Germinal center (tissue), 1 donor: ENCODE measurements around the gene CBY2.

ENCODE experiments used
- DNase-seq: peaks from one replicate; pipeline ENCODE4 v3.0.0; 2012; ENCODE audit warnings: mixed read lengths, low spot score

Gene CBY2

DNA sequence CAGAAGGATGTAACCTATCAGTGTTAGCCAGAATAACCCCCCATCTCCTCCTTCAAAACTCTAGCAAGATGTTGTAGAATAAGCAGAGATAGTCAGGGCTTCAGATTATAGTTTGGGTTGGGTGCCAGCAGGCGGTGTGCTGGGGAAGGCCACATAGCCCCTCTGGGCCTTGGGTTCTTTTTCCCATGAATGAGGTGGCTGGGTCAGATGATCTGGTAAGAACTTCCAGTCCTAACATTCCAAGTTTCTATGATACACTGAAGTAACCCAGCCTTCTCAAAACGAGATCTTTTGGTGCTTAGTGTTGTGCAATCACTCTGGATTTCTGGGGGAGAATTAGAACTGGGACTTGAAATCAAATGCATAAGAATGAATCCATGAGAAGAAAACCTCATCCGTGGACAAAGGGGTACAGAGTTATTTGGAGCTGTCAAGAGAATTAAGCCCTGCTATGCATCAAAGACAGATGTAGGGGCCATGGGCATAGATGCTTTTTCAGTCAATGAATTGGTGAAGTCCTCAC, 810 bp downstream of the CBY2 start:
- no peak for DNase-seq

GRCh38 chr13:45704211-45704739, 2.2 kb downstream of the CBY2 start:
- no peak for DNase-seq

DNA sequence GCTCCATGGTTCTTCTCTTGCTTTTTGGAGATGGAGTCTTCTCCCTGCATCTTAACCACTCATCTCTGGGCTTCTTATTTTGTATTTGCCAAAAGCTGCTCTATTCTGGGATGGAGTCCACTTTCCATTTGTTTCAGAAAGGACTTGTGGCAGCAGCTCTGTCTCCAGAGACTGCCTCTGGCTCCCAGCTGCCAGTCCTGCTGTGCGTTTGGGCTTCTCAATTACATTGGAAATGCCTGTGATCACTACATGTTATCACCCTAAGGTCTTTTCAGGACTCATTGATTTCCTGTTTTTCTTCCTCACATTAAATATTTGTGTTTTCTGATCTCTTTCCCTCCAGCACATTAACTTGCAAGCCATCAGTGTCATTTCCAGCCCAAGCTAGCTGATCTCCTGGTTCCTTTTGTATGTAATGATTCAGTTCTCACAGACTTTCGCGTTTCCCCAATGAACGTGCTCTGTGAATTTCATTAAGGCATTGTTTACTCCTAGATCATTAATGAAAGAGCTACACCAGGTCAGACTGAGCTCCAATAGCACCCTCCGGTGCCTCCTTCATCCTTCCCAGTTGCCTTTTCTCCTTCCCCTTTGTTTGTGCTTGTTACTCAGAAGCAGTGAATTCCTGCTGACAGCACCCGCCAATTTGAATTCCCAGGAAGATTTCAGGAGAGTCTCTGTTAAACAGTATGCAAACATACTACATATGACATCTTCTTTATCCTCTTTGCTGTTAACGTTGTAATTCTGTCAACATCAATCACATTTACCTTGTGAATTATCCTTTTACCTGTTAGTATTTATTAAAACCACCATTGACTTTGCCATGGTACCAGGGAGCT, 3.0 kb downstream of the CBY2 start:
- DNase-seq = no peak

GRCh38 chr13:45705918-45706317, 3.8 kb downstream of the CBY2 start:
- DNase-seq = no peak

DNA sequence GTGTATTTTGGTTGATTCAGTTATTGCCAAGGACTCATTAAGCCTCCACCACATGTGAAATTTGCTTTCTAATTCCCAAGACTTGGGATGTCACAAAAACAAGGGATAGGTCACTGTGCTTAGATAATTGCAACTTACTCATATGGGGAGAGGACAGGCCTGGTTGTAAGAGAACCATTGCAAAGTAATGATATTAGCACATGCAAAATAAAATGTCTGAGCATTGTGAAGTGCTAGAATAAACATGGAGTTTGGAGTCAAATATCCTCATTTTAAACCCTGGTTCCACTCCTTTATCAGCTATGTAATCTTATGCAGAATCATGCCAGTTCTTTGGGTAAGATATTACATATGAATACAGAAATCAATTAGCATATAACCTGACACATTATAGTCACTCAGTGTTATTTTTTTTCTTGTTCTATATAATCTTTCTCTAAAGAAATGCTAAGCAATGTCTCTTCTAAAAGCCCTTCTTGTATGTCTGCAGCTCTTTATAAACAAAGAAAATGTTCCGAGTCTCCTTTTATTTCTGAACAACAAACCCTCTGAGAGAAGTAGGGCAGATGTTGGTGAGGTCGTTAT, 5.5 kb downstream of the CBY2 start:
- no peak for DNase-seq

GRCh38 chr13:45711951-45712350, 9.8 kb downstream of the CBY2 start:
- no peak for DNase-seq

- DNase-seq = no peak
These were observed 11.1 kb downstream of the CBY2 start for GRCh38 chr13:45713106-45713690.

GRCh38 chr13:45713721-45714120, 11.6 kb downstream of the CBY2 start:
- no peak for DNase-seq

DNA sequence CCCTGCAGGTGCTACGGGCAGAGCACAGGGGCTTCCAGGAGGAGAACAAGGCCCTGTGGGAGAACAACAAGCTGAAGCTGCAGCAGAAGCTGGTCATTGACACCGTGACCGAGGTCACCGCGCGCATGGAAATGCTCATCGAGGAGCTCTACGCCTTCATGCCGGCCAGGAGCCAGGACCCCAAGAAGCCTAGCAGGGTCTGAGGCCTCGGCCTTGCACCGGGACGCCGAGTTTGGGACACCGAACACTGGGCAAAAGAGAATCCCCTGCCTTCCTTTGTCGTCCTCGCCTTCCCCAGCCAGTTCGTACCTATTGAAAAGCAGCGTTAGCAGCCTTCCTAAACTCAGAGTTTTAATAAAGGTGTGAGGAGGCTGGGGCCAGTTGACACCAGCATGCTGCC, 12.1 kb downstream of the CBY2 start:
- DNase-seq = no peak

- no peak for DNase-seq
These were observed 13.2 kb downstream of the CBY2 start for GRCh38 chr13:45715351-45715750.

DNA sequence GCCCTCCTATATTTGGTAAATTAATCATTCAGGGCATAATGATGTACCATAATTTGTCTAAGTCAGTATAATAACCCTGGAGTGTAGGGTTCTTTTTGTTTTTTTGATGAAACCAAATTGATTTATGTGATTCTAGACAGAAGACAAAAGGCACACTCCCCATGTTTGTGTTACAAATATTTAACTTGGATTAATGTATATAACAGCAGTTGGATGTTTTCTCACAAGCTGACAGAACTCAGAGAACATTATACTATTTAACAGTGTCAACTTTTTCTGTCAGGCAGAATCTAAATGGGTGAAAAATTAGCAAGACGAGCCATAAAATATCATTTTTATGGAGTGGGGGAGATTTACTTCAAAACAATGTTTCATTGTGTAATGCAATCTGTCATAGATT, 15.2 kb downstream of the CBY2 start:
- DNase-seq = no peak

DNA sequence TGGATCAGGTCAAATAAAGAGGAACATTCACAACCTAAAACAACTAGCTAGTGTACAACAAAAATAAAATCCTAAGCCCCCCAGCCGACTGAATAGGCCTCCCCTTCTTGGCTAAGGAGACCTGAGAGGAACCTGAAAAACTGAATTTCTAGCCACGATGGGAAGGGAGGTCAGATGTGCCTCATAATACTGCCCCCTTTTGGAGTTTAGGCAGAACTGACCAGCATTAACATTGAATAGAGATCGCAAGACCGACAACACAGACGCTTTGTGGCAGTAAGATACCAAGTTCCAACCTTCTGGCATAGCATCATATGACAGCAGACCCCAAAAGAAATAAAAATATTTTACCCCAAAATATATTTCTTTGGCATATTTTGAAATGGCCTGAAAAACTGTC, 15.9 kb downstream of the CBY2 start:
- no peak for DNase-seq

- no peak for DNase-seq
These were observed 16.9 kb downstream of the CBY2 start for GRCh38 chr13:45718992-45719391.

- no peak for DNase-seq
These were observed 19.1 kb downstream of the CBY2 start for GRCh38 chr13:45721203-45721731.

DNA sequence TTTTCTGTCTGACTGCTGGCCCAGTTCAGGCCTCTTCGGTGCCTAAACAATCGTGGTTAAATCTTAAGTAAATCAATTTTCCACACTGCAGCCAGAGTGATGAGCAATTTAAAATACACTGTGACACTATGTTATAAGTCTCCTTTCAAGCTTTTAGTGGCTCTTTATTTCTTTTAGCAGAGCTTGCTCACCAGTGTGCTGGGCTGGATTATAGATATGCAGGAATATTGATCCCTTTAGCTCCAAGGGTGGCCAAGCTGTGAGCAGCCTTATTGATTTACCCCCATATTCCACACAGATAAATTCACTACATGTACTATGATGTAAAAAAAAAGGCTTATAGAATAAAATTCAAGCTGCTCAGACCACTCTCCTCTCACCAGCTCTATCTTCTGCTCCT, 21.7 kb downstream of the CBY2 start:
- DNase-seq = no peak

DNA sequence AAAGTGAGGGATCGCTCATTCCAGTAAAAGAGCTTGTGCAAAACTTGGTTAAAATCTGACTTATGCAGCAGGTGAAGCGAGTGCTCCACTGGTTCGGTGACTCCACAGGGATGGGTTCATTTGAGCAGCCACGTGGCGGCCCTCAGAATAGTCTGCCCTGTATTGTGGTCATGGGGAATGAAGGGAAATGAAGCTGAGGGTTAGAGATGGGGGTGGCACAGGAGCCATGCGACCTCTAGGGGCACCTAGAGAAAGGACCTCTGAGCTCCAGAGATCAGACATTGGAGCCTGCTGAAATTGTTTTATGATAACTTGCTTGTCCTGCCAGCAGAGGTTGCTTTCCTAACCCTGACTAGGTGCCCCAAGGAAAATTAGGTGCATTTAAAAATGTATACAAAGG, 26.6 kb downstream of the CBY2 start:
- peak; percentile 20 for DNase-seq

DNA sequence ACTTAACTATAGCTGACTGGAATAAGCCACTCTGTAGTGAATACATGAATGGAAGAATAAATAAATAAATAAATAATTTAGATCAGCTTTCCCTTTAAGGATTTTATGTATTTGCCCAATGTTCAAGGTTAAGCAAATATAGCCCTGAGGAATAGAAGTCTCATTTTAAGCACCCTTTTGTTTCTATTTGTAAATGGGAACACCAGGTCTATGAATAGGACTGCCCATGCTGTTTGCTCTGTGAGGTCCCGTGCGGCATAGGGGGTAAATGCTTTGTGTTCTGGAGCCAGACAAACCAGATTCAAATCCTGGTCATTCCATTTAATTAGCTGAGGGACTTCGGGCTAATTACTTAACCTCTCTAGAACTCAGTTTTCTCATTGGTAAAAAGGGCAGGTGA, 29.3 kb downstream of the CBY2 start:
- no peak for DNase-seq

- DNase-seq = no peak
These were observed 30.8 kb downstream of the CBY2 start for GRCh38 chr13:45732916-45733315.

GRCh38 chr13:45733361-45733760, 31.2 kb downstream of the CBY2 start:
- no peak for DNase-seq

GRCh38 chr13:45737571-45738017, 35.5 kb downstream of the CBY2 start:
- DNase-seq = no peak

DNA sequence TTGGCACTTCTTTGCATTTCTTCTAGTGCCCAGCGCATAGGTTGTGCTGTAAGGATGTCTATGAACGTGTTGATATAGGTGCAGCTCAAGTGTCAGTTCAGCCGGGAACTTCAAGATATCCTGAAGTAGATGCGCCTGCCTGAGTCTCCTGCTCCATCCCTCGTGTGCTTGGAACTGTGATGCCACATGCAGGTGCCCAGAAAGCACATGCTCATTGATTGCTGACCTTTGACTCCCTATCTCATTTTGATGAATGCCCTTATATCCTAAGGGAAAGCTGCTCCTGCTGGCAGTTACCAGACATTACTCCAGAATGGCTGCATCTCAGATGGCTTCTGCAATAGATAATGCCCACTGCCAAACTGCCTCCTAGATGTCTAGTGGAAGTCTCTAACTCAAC, 40.9 kb downstream of the CBY2 start:
- no peak for DNase-seq

- DNase-seq = no peak
These were observed 42.9 kb downstream of the CBY2 start for GRCh38 chr13:45744979-45745378.

DNA sequence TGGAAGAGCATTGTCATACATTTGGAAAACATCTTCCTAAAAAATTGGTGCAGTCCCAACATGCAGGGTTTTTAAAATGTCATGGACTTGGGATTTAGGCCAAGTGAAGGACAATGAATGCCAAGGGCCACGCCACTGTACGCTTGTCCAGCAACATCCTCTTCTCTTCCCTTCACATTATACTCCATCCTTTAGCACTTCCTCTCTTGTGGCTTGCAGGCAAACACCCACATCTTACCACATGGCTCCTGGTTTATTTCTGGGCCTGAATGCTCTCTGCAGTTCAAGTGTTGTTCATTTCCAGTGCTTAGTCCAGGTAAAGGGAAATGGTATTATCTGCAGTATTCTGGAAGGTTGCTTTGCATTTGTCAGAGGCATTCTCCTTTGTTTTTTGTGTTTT, 45.0 kb downstream of the CBY2 start:
- DNase-seq = no peak
